SU-DHL-6 (cell line): Measurements from ENCODE around the gene CRYZL1.

Experiments
- H2AFZ ChIP-seq: fragments of 200-600 bp; sonication (generic); 2 replicates; pipeline ENCODE4 v1.6.1; 2014; ENCODE audit warnings: low read depth, mild to moderate bottlenecking, moderate library complexity, mixed read lengths, antibody characterized with exemption, low read length; ENCODE audit not compliant: severe bottlenecking
- H3F3A ChIP-seq: fragments of 200-600 bp; shearing (Covaris generic); 2 replicates; pipeline ENCODE4 v1.6.0; 2016; ENCODE audit warnings: antibody characterized with exemption, mild to moderate bottlenecking; ENCODE audit not compliant: insufficient read depth
- H3K27ac ChIP-seq: fragments of 200-600 bp; sonication (generic); 2 replicates; pipeline ENCODE4 v1.5.1; 2016; ENCODE audit warnings: low read depth, mild to moderate bottlenecking, low read length, moderate library complexity, mixed read lengths
- H3K27me3 ChIP-seq: fragments of 200-600 bp; sonication (generic), shearing (Covaris generic); 2 replicates; pipeline ENCODE4 v1.6.0; 2014; ENCODE audit warnings: mild to moderate bottlenecking, low read length
- H3K36me3 ChIP-seq: fragments of 200-600 bp; sonication (generic); 2 replicates; pipeline ENCODE4 v1.6.1; 2014; ENCODE audit warnings: mild to moderate bottlenecking, low read length, mixed read lengths
- H3K4me2 ChIP-seq: fragments of 300-600, 200-600 bp; shearing (Covaris generic), sonication (generic); 2 replicates; pipeline ENCODE4 v1.6.0; 2014; ENCODE audit warnings: low read length, low read depth, mild to moderate bottlenecking; ENCODE audit not compliant: poor library complexity, severe bottlenecking
- H3K4me3 ChIP-seq: fragments of 200-600 bp; sonication (generic); 2 replicates; pipeline ENCODE4 v1.5.1; 2014; ENCODE audit warnings: antibody characterized with exemption, low read length, mild to moderate bottlenecking, mixed read lengths; ENCODE audit not compliant: insufficient read depth, poor library complexity, severe bottlenecking
- H3K79me2 ChIP-seq: fragments of 200-600 bp; sonication (generic); 2 replicates; pipeline ENCODE4 v1.6.1; 2014; ENCODE audit warnings: mild to moderate bottlenecking, low read length, moderate library complexity; ENCODE audit not compliant: insufficient read depth
- H3K9ac ChIP-seq: fragments of 200-600 bp; sonication (generic); 2 replicates; pipeline ENCODE4 v1.7.0; 2014; ENCODE audit warnings: mild to moderate bottlenecking, low read length
- H3K9me2 ChIP-seq: fragments of 200-600 bp; sonication (generic); replicated peaks from 2 replicates; pipeline ENCODE4 v1.6.1; 2014; ENCODE audit warnings: low read length; ENCODE audit not compliant: insufficient read depth
- H3K9me3 ChIP-seq: fragments of 200-600 bp; sonication (generic); 2 replicates; pipeline ENCODE4 v1.6.1; 2014; ENCODE audit warnings: low read length, mixed read lengths; ENCODE audit not compliant: insufficient read depth
- H4K20me1 ChIP-seq: fragments of 200-600 bp; sonication (generic); 2 replicates; pipeline ENCODE4 v1.6.1; 2014; ENCODE audit warnings: low read depth, mild to moderate bottlenecking, antibody characterized with exemption, low read length, moderate library complexity, mixed read lengths
- EZH2phosphoT487 ChIP-seq: fragments of 200-600 bp; sonication (generic), shearing (Covaris generic); conservative IDR thresholded peaks from 2 replicates; pipeline ENCODE4 v1.6.1; 2018; ENCODE audit warnings: mild to moderate bottlenecking, antibody characterized with exemption, low read length, moderate library complexity, mixed read lengths
- TF ChIP-seq, protein P1 (sequence below): fragments of 200-600 bp; sonication (generic); IDR thresholded peaks from one replicate; pipeline ENCODE4 v1.5.1; 2017; ENCODE audit warnings: antibody characterized with exemption, mild to moderate bottlenecking, low read length, moderate library complexity; ENCODE audit not compliant: insufficient read depth, poor library complexity, severe bottlenecking

CRYZL1 gene

DNA sequence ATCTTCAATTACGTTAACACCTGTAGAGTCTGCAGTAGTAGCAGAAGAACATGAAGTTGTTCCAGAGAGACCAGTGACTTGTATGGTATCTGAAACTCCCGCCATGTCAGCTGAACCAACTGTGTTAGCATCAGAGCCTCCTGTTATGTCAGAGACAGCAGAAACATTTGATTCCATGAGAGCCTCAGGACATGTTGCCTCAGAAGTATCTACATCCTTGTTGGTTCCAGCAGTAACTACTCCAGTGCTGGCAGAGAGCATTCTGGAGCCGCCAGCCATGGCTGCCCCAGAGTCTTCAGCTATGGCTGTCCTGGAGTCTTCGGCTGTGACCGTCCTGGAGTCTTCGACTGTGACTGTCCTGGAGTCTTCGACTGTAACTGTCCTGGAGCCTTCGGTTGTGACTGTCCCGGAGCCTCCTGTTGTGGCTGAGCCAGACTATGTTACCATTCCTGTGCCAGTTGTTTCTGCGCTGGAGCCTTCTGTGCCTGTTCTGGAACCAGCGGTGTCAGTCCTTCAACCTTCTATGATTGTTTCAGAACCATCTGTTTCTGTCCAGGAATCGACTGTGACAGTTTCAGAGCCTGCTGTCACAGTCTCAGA lies 88.4 kb downstream of the CRYZL1 start:
- Histone ChIP-seq H3K27me3 (no peaks in the 10 kb centered on the region), H3K9me2 (no peaks in the 10 kb centered on the region), H3K9me3 (no peaks in the 10 kb centered on the region), H3K4me2 (no peak overlapping the region), H4K20me1 (peaks cover 62% of the 10 kb centered on the region), H3K27ac (no peak overlapping the region), H3K4me3 (no peak overlapping the region), H3K79me2 (peaks cover 98% of the 10 kb centered on the region), H3K9ac (no peak overlapping the region), H3F3A (peaks cover 4% of the 10 kb centered on the region; the same call in 1 of the 2 replicates), H3K36me3 (peaks cover 75% of the 10 kb centered on the region), H2AFZ (no peak overlapping the region)
- TF ChIP-seq, protein P1, sequence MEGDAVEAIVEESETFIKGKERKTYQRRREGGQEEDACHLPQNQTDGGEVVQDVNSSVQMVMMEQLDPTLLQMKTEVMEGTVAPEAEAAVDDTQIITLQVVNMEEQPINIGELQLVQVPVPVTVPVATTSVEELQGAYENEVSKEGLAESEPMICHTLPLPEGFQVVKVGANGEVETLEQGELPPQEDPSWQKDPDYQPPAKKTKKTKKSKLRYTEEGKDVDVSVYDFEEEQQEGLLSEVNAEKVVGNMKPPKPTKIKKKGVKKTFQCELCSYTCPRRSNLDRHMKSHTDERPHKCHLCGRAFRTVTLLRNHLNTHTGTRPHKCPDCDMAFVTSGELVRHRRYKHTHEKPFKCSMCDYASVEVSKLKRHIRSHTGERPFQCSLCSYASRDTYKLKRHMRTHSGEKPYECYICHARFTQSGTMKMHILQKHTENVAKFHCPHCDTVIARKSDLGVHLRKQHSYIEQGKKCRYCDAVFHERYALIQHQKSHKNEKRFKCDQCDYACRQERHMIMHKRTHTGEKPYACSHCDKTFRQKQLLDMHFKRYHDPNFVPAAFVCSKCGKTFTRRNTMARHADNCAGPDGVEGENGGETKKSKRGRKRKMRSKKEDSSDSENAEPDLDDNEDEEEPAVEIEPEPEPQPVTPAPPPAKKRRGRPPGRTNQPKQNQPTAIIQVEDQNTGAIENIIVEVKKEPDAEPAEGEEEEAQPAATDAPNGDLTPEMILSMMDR = no peak
- no peak for TF ChIP-seq EZH2phosphoT487

DNA sequence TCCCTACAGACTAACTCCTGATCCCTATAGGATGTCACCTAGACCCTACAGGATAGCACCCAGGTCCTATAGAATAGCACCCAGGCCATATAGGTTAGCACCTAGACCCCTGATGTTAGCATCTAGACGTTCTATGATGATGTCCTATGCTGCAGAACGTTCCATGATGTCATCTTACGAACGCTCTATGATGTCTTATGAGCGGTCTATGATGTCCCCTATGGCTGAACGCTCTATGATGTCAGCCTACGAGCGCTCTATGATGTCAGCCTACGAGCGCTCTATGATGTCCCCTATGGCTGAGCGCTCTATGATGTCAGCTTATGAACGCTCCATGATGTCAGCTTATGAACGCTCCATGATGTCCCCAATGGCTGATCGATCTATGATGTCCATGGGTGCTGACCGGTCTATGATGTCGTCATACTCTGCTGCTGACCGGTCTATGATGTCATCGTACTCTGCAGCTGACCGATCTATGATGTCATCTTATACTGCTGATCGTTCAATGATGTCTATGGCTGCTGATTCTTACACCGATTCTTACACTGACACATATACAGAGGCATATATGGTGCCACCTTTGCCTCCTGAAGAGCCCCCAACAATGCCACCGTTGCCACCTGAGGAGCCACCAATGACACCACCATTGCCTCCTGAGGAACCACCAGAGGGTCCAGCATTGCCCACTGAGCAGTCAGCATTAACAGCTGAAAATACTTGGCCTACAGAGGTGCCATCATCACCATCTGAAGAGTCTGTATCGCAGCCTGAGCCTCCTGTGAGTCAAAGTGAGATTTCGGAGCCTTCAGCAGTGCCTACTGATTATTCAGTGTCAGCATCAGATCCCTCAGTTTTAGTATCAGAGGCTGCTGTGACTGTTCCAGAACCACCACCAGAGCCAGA lies 89.2 kb downstream of the CRYZL1 start:
- peaks cover 73% of the 10 kb centered on the region for H3K36me3 ChIP-seq
- no peak overlapping the region for H3K9ac ChIP-seq
- peaks cover 4% of the 10 kb centered on the region; the same call in 1 of the 2 replicates for H3F3A ChIP-seq
- no peaks in the 10 kb centered on the region for H3K27me3 ChIP-seq
- H3K27ac ChIP-seq = no peak overlapping the region
- peaks cover 98% of the 10 kb centered on the region for H3K79me2 ChIP-seq
- H3K4me2 ChIP-seq = no peak overlapping the region
- peaks cover 57% of the 10 kb centered on the region for H4K20me1 ChIP-seq
- TF ChIP-seq, protein P1 = no peak
- TF ChIP-seq EZH2phosphoT487 = no peak
- no peak overlapping the region for H3K4me3 ChIP-seq
- no peaks in the 10 kb centered on the region for H3K9me2 ChIP-seq
- no peaks in the 10 kb centered on the region for H3K9me3 ChIP-seq
- H2AFZ ChIP-seq = no peak overlapping the region

- TF ChIP-seq, protein P1 = no peak
- TF ChIP-seq EZH2phosphoT487 = no peak
Measured at GRCh38 chr21:33551664-33552063, 89.9 kb downstream of the CRYZL1 start.

More at GRCh38 chr21:33551664-33552063, 89.9 kb downstream of the CRYZL1 start:
- H3K9me3 ChIP-seq = no peaks in the 10 kb centered on the region
- H4K20me1 ChIP-seq = peaks cover 57% of the 10 kb centered on the region
- H3K4me3 ChIP-seq = no peak overlapping the region
- peaks cover 69% of the 10 kb centered on the region for H3K36me3 ChIP-seq
- no peak overlapping the region for H2AFZ ChIP-seq
- no peak overlapping the region for H3K9ac ChIP-seq
- H3K27me3 ChIP-seq = no peaks in the 10 kb centered on the region
- H3K79me2 ChIP-seq = peaks cover 98% of the 10 kb centered on the region
- H3K4me2 ChIP-seq = no peak overlapping the region
- no peak overlapping the region for H3K27ac ChIP-seq
- H3F3A ChIP-seq = peaks cover 4% of the 10 kb centered on the region; the same call in 1 of the 2 replicates
- H3K9me2 ChIP-seq = no peaks in the 10 kb centered on the region
